K562 (cell line): ENCODE data around the gene SGK1.

Experiments
- BRD4 ChIP-seq: fragments of 200-600 bp; sonication (generic); IDR thresholded peaks from 2 replicates; pipeline ENCODE4 v1.6.1; 2017; ENCODE audit warnings: inconsistent platforms
- DNMT1 ChIP-seq: fragments of 450-650 bp; IDR thresholded peaks from 2 replicates; pipeline ENCODE4 v1.6.1; 2016; ENCODE audit warnings: antibody characterized with exemption, mild to moderate bottlenecking
- KAT7 ChIP-seq: sonication (generic); formaldehyde crosslinking; IDR thresholded peaks from 2 replicates; pipeline ENCODE4 v1.8.0; 2022; ENCODE audit warnings: missing genetic modification reagents, mild to moderate bottlenecking, borderline replicate concordance
- MCM3 ChIP-seq: fragments of 450-650 bp; IDR thresholded peaks from 2 replicates; pipeline ENCODE4 v1.6.1; 2016
- NFYB ChIP-seq: IDR thresholded peaks from 2 replicates; pipeline ENCODE4 v1.6.1; 2011; ENCODE audit warnings: mild to moderate bottlenecking, moderate library complexity; ENCODE audit not compliant: insufficient read length; ENCODE audit errors: extremely low read depth
- PRMT5 ChIP-seq: sonication (generic); formaldehyde crosslinking; IDR thresholded peaks from 2 replicates; pipeline ENCODE4 v1.5.0; 2020; ENCODE audit warnings: missing genetic modification reagents
- TBP ChIP-seq: optimal IDR thresholded peaks from 2 replicates; pipeline ENCODE3; 2011; ENCODE audit warnings: low read depth, low read length, improper control_type of control experiment
- TCF3 ChIP-seq: sonication (generic); formaldehyde crosslinking; IDR thresholded peaks from 2 replicates; pipeline ENCODE4 v1.4.0; 2020; ENCODE audit warnings: mild to moderate bottlenecking, missing genetic modification reagents
- ZNF263 ChIP-seq: sonication (generic); formaldehyde crosslinking; IDR thresholded peaks from 2 replicates; pipeline ENCODE4 v1.8.0; 2022; ENCODE audit warnings: mild to moderate bottlenecking, missing genetic modification reagents, borderline replicate concordance
- TF ChIP-seq, protein P1 (sequence below), 2 experiments: fragments of 450-650 bp in 1 of 2; sonication (generic) in 1 of 2; formaldehyde crosslinking in 1 of 2; IDR thresholded peaks in 1 of 2; conservative IDR thresholded peaks in 1 of 2; 2 replicates each; pipeline versions ENCODE4 v1.6.1 to v1.8.1; 2016 to 2023; ENCODE audit warnings: mild to moderate bottlenecking in 2 of 2, moderate library complexity in 2 of 2, inconsistent platforms in 1 of 2, missing genetic modification reagents in 1 of 2
- TF ChIP-seq, protein P2 (sequence below), 3 experiments: IDR thresholded peaks in 2 of 3; conservative IDR thresholded peaks in 1 of 3; 2 replicates each; pipeline ENCODE4 v1.5.1; 2011 to 2012; ENCODE audit warnings: low read length in 3 of 3, mild to moderate bottlenecking in 3 of 3, control low read depth in 2 of 3, improper control_type of control experiment in 1 of 3, inconsistent platforms in 1 of 3, low read depth in 1 of 3, mixed read lengths in 1 of 3, moderate library complexity in 1 of 3; ENCODE audit not compliant: insufficient read depth in 2 of 3

DNA sequence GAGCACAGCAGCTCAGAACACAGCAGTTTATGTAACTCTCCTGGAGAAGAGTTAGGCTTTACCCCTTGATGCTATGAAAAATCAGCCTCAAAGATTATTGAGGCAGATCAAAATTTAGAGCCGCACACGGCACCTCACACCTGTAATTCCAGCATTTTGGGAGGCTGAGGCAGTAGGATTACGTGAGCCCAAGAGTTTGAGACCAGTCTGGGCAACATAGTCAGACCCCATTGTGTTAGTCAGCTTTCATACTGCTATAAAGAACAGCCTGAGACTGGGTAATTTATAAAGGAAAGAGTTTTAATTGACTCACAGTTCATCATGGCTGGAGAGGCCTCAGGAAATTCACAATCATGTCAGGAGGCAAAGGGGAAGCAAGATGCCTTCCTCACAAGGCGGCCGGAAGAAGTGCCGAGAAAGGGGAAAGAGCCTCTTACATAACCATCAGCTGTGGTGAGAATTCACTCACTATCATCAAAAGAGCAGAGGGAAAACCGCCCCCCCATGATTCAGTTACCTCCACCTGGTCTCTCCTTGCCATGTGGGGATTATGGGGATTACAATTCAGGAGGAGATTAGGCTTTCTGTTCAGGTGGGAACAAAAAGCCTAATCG, 87.7 kb downstream of the SGK1 start:
- TF ChIP-seq MCM3, result no peak
- TF ChIP-seq, protein P1, sequence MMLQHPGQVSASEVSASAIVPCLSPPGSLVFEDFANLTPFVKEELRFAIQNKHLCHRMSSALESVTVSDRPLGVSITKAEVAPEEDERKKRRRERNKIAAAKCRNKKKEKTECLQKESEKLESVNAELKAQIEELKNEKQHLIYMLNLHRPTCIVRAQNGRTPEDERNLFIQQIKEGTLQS (IDR thresholded peaks at IDR 0.05), result no peak
- TF ChIP-seq, protein P1 (CRISPR knock-in tag; conservative IDR thresholded peaks at IDR 0.05), result no peak
- TF ChIP-seq DNMT1, result no peak
- no peak for TF ChIP-seq TCF3 (CRISPR knock-in tag)
- no peak for TF ChIP-seq BRD4
- TF ChIP-seq KAT7 (CRISPR knock-in tag), result no peak
- no peak for TF ChIP-seq PRMT5 (CRISPR knock-in tag)
- TF ChIP-seq ZNF263 (CRISPR knock-in tag), result no peak
- no peak for TF ChIP-seq TBP
- no peak for TF ChIP-seq NFYB
- TF ChIP-seq, protein P2, sequence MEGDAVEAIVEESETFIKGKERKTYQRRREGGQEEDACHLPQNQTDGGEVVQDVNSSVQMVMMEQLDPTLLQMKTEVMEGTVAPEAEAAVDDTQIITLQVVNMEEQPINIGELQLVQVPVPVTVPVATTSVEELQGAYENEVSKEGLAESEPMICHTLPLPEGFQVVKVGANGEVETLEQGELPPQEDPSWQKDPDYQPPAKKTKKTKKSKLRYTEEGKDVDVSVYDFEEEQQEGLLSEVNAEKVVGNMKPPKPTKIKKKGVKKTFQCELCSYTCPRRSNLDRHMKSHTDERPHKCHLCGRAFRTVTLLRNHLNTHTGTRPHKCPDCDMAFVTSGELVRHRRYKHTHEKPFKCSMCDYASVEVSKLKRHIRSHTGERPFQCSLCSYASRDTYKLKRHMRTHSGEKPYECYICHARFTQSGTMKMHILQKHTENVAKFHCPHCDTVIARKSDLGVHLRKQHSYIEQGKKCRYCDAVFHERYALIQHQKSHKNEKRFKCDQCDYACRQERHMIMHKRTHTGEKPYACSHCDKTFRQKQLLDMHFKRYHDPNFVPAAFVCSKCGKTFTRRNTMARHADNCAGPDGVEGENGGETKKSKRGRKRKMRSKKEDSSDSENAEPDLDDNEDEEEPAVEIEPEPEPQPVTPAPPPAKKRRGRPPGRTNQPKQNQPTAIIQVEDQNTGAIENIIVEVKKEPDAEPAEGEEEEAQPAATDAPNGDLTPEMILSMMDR (IDR thresholded peaks at IDR 0.05 in 2 of 3, conservative IDR thresholded peaks at IDR 0.05 in 1 of 3; ENCODE audit: insufficient read depth in 2 of 3, low read depth in 1 of 3, low read length in 3 of 3), result no peak
